ENCODE data around the gene TMEM95.

Gene TMEM95

DNA sequence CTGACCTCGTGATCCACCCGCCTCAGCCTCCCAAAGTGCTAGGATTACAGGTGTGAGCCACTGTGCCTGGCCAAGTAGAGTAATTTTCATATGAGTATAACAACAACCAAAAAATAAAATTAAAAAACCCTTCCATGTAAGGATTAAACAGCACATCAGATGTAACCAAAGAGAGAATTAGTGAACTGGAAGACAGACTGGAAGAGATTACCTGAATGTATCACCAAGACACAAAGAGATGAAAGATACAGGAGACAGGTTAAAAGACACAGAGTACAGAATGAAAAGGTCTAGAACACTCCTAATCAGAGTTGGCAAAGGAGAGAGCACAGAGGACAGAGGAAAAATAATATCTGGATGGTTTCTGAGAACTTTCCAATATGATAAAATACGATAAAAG lies 24.2 kb downstream of the TMEM95 start:
- DNase-seq (ENCODE audit: low read depth): no peak

DNA sequence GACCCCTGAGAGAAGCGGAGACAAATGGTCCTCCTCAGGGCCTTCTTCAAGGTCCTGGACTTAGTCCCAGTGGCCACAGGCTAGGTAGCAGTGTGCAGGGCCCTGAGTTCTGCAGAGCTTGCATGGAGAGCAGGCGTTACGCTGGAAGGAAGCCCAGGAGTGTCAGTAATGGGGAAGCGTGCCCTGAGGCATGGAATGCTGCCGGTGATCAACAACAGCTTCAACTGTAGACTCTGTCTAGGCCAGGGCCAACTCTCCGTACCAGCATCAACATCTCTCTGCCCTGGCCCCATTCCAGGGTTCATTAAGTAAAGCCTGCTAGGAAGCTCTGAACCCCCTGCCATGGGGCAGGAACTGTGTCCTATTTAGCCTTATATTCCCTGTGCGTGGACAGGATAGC lies 25.4 kb downstream of the TMEM95 start:
- DNase-seq (ENCODE audit: low read depth): no peak

DNA sequence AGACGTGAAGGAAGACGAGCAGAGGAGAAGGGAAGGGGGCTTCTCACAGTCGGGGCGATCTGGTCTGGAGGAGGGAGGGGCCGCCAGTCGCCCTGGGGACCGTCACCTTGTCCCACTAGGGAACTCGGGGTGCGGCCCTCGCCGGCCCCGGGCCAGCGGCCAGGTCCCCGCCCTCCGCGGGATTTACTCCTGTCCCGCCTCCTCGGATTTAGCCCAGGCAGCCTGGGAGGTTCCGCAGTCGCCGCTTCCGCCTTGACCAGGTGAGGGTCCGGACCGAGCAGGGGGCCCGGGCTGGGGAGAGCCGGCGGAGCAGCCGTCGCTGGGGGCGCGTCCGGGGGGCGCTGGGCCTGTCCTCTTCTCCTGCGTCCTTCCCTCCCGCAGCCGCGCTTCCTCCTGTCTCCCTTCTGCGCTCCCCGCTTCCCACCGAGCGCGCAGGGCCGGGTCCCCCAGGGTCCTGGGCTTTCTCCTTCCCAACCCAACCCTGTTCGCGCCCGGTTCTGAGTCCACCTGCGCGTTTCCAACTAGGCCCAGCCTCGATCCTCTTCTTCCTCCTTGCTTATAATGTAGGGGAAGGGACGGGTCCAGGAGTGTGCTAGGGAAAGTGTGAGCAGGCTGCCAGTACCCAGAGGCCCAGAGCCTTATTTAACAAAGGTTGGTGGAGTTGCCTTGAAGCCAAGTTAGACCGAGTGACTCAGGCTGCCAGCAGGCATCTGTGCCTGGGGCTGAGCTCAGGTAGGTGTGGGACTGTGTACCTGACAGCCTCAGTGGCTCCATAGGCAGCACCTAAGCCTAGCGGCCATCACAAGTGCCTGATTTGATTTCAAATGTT lies 26.1 kb downstream of the TMEM95 start, which contains the start of gene TNK1:
Gene TNK1, plus strand, starts transcription at position 235 of the 829 bp plus-strand sequence. CDS start 1,838 bp downstream, outside the sequence.
- no peak for DNase-seq (ENCODE audit: low read depth)

DNA sequence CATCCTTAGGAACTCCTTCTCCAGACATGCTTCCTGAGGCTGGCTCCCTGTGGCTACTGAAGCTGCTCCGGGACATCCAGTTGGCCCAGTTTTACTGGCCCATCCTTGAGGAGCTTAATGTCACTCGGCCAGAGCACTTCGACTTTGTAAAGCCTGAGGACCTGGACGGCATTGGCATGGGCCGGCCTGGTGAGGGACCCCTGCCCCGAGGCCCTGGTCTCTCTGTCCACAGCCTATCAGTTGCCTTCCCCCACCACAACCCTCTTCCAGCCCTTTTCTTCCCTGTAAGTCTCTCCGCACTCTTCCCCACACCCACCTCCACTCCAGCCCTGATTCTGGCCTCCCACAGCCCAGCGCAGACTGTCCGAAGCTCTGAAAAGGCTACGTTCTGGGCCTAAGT lies 27.9 kb downstream of the TMEM95 start:
- no peak for DNase-seq (ENCODE audit: low read depth)

DNA sequence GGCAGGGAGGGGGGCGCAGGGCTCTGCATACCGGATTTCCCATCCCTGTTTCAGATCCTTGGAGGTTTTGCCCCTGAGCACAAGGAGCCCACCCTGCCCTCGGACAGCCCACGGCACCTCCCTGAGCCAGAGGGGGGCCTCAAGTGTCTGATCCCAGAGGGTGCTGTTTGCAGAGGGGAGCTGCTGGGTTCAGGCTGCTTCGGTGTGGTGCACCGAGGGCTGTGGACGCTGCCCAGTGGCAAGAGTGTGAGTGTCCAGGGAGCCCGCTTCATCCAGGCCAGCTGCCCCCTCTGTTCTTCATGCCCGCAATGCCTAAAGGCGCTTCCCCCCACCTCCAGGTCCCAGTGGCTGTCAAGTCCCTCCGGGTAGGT lies 28.4 kb downstream of the TMEM95 start:
- DNase-seq (ENCODE audit: low read depth): no peak

DNA sequence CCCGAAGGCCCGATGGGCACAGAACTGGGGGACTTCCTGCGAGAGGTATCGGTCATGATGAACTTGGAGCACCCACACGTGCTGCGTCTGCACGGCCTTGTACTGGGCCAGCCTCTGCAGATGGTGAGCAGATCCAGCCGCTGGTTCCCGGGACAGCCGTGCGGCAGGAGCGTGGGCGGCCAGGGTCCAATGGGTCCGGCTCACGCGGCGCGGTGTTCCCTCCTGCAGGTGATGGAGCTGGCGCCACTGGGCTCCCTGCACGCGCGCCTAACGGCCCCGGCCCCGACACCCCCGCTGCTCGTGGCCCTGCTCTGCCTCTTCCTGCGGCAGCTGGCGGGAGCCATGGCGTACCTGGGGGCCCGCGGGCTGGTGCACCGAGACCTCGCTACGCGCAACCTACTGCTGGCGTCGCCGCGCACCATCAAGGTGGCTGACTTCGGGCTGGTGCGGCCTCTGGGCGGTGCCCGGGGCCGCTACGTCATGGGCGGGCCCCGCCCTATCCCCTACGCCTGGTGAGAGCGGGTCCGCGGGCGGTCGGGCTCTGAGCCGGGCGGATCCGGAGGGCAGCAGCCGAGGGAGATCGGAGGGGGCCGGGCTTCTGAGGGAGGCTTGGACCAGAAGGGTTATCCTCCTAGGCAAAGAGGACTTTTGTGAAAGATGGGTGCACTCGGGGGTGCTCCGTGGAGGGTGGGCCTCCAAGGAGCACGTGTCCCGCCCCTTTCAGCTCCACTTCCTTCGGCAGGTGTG lies 29.0 kb downstream of the TMEM95 start:
- peak; percentile 57 for DNase-seq (ENCODE audit: low read depth)

DNA sequence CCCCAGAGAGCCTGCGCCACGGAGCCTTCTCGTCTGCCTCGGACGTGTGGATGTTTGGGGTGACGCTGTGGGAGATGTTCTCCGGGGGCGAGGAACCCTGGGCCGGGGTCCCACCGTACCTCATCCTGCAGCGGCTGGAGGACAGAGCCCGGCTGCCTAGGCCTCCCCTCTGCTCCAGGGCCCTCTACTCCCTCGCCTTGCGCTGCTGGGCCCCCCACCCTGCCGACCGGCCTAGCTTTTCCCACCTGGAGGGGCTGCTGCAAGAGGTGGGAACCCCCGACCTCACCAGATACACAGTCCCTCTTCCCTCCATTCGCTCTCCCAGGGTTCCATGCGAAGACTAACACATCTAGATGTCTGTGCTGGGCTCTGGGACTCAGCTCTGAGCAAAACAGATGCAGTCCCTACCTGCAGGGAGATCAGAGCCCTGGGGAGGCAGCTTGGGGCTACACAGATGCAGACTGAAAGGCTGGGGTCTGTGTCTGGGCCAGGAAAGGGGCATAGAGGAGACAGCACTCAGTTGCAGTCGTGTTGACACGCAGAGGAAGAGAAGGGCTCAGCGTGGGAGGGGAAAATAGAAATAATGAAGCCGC lies 29.6 kb downstream of the TMEM95 start:
- no peak for DNase-seq (ENCODE audit: low read depth)

DNA sequence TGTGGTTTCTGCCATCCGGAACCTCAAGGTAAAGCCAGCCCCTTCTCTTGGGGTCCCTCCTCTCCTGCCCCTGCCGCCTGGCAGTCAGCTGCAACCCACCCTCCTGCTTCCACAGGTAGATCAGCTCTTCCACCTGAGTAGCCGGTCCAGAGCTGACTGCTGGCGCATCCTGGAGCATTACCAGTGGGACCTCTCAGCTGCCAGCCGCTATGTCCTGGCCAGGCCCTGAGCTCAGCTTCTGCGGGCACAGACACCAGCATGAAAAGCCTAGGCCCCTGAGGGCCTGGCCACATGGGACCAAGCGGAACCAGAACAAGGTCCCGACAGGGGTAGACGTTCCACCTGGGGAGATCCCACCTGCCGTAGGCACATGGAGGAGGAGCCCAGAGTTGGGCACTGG lies 33.9 kb downstream of the TMEM95 start:
- no peak for DNase-seq (ENCODE audit: low read depth)

DNA sequence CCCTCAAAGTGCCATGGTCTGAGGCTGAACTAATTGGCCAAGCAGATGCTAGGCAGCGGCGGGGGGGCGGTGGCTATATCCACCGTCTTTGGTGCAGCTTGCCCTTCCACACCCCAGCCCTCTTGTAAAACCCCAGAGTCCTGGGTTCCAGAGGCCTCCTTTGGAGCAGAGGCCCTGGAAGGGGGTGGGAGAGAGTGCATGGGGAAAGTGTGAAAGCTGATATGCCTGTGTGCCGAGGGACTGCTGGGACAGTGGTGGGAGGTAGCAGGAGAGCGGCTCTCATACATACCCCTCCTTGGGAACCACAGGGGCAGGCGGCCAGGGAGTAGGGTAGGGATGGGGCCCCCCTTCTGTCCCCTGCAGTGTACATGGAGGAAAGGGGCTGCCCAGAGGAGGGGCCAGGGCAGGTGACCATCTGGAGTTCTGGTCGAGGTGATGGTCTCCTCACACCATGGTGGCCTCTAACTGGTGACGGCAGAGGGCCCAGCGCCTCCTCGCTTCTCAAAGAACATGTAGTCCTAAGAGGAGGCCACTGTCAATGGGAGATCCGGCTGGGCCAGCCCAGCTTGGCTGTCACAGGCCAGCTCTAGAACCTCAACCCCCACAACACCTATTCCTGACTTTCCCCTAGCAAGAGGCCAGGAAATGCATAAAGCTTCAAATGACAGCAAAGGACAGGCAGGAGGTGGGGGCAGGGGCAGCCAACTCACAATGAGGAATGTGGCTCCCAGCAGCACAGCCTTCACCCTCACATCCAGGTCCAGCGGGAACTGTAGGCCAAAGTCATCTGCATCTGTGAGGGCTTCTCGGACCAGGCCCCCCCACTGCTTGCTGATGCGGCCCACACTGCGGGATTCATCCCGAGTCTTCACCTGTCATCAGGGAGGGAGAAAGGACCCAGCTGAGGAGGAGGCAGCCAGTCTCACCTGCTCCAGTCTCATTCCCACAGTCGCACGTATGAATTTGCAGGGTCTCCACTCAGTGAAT lies 35.3 kb downstream of the TMEM95 start:
- no peak for DNase-seq (ENCODE audit: low read depth)

DNA sequence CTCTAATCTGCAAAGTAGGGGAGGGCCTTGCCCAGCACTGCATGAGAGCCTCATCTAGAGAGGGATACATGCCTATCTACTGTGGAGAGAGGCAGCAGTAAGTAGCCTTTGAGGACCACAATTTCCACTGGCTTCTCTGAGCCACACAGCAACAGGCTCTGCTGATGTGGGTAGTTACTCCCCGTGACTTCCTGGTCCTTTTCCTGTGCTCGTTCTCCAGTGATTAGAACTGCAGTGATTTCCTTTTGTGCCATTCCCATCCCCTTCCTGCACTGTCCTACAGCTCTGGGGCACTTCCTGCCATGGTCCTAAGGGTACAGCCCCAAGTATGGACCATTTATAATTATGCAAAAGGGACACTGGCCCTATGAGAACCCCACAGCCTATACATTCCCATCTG lies 36.4 kb downstream of the TMEM95 start:
- no peak for DNase-seq (ENCODE audit: low read depth)

DNA sequence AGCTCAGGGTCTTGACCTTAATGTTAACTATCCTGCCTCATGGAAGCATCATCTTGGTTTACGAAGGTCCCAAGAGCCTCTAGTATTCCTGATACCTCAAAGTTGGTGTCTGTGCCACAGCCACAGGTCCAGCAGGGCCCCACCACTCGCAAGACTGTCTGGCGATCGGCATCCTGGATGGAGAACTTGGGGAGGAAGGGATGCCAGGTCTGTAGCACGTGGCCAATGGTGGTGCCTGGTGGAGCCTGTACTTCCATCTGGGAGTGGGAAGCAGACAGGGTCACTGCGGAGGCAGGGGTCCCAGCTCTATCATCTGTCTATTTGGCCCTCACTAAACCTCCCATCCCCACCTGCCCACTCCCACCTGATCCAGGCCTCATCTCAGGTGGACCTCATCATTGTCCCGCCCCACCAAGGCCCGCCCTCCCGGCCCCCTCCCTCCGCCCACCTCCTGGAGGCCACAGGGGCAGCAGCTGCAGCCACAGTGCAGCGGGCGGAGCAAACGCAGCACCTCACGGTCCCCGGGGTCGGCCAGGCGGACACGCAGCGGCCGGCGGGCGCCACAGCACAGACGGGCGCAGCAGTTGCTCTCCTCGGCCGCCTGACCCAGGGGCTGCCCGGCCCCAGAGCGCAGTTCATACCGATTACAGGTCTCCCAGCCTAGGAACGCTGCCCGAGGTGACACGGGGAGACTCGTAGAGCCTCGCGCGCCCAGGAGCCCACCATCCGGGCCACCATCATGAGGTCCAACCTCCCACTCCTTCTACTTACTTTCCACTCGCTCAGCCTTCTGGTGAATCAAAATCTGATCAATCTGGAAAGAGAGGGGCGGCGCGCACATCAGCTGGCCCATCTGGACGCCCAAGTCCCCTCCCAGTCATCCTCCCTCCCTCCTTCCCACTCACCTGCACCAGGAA lies 38.0 kb downstream of the TMEM95 start:
- no peak for DNase-seq (ENCODE audit: low read depth)

DNA sequence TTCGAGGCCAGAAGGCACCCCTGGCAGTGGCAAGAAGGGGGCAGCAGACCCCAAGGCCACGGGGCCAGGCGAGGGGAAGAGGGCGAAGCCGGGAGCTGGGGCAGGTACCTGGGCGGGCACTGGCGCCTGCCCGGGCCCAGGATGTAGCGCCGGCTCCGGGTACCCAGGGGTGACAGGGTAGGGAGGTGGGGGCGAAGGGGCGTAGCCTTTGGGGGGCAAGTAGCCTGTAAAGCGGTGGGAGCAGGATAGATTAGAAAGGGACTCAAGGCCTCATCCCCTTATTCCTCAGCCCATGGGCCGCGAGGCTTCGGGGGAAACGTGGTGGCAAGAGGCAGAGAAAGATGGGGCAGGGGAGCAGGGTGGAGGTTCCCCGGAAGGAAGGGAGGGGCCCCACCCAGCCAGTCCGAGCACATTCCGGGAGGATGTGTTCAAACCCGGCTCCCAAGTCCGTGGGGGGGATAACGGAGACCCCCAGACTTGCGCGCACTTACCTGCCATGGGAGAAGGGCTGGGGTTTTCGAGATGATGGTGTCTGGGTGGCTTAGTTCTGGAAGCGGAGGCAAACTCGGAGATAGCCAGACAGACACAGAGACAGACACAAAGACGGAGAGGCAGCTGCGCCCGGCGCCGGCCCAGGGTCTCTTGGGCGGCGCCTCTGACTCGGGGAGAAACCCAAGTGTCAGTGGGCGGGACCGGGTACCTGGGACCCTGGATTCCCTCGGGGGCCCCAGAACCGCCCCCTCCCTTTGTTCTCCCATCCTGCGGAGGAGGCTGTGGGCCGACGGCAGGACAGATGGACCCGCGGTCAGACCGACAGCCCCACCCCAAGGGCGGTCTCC lies 38.9 kb downstream of the TMEM95 start:
- DNase-seq (ENCODE audit: low read depth): peak; percentile 54

DNA sequence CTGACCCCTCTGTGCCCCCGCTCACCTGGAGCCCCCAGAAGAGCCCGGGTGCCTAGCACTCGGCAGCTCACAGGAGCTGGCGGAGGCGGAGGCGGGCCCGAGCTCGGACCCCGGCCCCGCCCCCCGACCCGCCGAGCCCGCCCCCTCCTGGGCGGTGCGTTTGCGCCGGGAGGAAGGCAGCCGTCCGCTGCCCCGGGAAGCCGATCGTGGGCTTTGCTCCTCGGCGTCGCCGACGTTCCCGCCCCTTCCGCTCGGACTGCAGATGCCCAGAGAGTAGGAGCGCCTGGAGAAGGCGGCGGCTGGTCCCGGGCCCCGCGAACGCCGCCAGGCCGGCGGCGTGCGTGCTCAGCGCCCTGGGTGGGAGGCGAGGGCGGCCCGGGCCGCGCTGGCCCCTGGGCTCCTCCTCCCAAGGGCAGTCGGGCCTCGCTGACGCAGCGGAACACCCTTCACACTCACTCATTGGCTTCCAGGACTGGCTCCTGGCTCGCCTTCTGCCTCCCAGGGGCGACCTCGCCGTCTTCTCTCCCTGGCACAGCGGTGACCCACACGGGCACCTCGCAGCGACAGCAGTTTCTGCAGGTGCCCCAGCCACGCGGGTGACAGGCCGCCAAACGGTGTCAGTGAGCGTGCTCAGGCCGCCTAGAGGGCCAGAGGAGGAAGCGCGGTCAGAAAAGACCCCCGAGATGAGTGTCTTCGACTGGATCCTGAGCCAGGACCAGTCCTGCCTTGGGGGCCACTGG lies 39.7 kb downstream of the TMEM95 start, which contains the start of gene PLSCR3:
Gene PLSCR3, minus strand, starts transcription at position 74 of the 740 bp plus-strand sequence. CDS start 415 bp downstream, outside the sequence.
- DNase-seq (ENCODE audit: low read depth): peak; percentile 58

DNA sequence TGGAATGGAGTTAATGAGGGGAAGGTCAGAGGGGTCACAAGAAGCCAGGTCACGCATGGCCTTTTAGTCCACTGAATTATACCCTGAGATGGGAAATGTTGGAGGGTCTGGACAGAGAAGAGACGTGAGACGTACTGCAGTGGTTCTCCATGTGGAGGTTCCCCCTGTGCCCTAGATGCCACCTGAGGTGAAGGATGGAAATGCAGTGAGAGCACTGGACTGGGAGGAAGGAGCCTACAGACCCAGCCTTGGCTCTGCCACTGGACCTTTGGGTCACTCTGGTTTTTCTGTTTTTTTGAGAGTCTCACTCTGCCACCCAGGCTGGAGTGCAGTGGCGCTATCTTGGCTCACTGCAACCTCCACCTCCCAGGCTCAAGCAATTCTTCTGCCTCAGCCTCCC lies 41.2 kb downstream of the TMEM95 start:
- DNase-seq (ENCODE audit: low read depth): no peak

DNA sequence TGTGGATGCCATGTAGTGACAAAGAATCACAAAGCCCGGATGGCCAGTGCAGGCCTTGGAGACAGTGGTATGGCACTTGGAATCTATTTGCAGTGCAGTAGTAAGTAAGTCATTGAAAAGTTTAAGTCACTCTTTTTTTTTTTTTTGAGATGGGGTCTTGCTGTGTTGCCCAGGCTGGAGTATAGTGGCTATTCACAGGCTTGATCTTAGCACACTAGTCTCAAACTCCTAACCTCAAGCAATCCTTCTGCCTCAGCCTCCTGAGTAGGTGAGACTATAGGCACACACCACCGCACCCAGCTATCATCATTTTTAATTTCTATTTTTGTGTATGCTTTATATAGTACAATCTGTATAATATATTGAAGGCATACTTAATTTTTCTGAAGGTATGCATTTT lies 43.7 kb downstream of the TMEM95 start:
- no peak for DNase-seq (ENCODE audit: low read depth)

DNA sequence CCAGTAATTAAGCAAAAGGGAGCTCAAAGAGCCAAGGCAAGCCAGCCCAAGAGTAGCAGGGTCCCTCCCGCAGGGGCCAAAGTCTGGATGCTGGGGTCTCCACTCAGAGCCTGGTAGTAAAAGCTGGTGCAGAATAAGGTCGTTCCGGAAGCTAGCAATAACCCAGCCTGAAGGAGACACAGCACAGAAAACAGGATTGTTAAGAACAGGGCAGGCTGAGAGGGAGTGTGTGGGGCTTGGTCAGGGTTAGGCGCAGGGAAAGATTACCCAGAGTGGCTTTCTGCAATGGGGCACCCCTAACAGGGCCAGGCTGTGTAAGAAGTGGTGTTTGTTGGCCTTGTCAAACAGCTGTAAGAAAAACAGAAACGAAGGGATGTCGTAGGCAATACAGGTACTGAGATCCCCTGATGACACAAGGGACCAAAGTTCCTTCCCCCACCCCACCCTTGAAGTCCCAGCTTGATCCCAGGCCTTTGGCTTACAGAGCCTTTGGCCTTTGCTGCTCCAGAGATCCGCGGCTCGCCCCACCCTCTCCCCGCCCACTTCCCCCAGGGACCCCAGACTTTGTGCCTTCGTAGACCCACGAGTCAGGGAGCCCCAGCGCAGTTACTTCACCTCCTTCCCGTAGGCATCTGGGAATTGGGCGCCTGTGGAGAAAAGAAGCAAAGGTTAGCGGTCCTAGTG lies 48.2 kb downstream of the TMEM95 start:
- DNase-seq (ENCODE audit: low read depth): no peak

DNA sequence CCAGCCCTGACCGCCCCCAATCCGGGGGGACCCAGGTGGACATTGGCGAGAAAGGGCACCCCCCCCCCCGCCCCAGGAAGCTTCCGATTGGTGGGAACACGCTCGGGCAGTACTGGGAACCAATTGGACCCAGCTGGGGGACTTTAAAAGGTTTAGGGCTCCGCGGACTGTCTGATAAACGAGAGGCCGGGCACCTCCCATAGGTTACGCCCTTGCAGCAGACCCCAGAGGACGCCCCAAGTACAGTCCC lies 48.7 kb downstream of the TMEM95 start:
- no peak for DNase-seq (ENCODE audit: low read depth)

DNA sequence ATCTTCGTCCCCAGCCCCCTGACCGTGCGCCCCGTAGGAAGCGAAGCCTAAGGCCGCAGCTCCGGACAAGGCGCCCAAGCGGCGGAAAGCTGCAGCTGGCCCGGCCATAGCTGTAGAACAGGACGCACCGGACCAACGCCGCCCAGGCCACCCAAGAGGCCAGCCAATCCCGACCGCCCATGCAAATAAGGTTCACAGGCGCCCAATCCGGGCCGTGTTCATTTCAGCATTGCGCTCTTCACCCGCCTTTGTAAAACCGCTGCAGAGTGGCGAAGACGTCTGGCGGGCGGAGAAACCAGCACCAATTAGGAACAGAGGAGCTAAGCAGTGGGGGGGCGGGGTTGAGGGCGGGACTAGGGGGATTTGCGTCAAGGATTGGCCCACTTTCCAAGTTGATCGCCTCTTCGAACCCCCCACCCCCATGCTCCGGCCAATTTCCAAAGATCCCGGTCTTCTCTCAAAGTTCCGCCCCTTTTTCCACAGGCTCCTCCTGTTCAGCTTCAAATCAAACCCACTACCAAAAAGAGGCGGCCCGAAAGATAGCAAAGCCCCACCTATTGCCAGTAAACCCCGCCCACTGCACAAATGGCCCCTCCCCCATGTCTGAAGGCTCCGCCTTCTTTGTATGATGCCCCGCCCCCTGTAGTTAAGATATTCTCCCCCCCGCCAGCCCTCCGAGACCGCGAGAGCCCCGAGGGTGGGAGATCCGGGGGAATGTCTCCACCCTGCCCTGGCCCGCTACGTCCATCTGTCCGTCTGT lies 49.2 kb downstream of the TMEM95 start, which contains the start of gene TMEM256:
Gene TMEM256, minus strand, starts transcription at position 121 of the 760 bp plus-strand sequence. Its CDS starts 13 bp downstream, at position 108.
- DNase-seq (ENCODE audit: low read depth): peak; percentile 90

Data from stimulated activated CD8-positive, alpha-beta memory T cell treated with anti-CD3 and anti-CD28 coated beads, Interleukin-12 subunit alpha, Interleukin-12 subunit beta, amount 100 ng/mL, for 1 hour (primary cell).